OCI-LY7 (cell line): Measurements from ENCODE around the gene NAA10. TPM values are rescaled to one million over a fixed set of nuclear protein-coding genes. Genes with fewer than 3 reads are reported as not detected.

Source experiments
- BruUV-seq: library from RNA; stranded (reverse); fragments of 400-500 nt; replicated peaks from 2 replicates; lab custom pipeline; 2021; lab: Mats Ljungman, UMichigan
- CTCF ChIA-PET: fragments of 300-600 bp; sonication (Branson Sonifier 250); formaldehyde crosslinking; loops from one replicate; lab custom pipeline; 2022; ENCODE audit warnings: antibody characterized with exemption; ENCODE audit not compliant: unreplicated experiment; lab: Charles Lee
- POLR2A ChIA-PET: fragments of 300-600 bp; sonication (Branson Sonifier 250); formaldehyde crosslinking; loops from one replicate; lab custom pipeline; 2022; ENCODE audit warnings: antibody characterized with exemption; lab: Charles Lee
- DNase-seq: peaks from one replicate; pipeline ENCODE4 v3.0.0-alpha.2; 2015; ENCODE audit warnings: low spot score
- H2AFZ ChIP-seq: fragments of 200-600 bp; sonication (generic), shearing (Covaris generic); 2 replicates; pipeline ENCODE4 v1.6.1; 2014; ENCODE audit warnings: mild to moderate bottlenecking, antibody characterized with exemption, low read length, moderate library complexity
- H3K27ac ChIP-seq: fragments of 200-600 bp; sonication (generic); 2 replicates; pipeline ENCODE4 v1.5.1; 2014; ENCODE audit warnings: mixed run types, low read depth, mild to moderate bottlenecking, moderate library complexity, low read length, inconsistent platforms; ENCODE audit not compliant: poor library complexity, severe bottlenecking
- H3K36me3 ChIP-seq: fragments of 200-600 bp; sonication (generic); 2 replicates; pipeline ENCODE4 v1.6.1; 2014; ENCODE audit warnings: mild to moderate bottlenecking, antibody characterized with exemption, low read length, moderate library complexity, mixed read lengths; ENCODE audit not compliant: insufficient read depth
- H3K4me1 ChIP-seq: fragments of 200-600 bp; sonication (generic); 2 replicates; pipeline ENCODE4 v1.5.1; 2014; ENCODE audit warnings: mild to moderate bottlenecking, low read length; ENCODE audit not compliant: insufficient read depth, poor library complexity, severe bottlenecking
- H3K4me2 ChIP-seq: fragments of 200-600 bp; sonication (generic); 2 replicates; pipeline ENCODE4 v1.6.1; 2014; ENCODE audit warnings: mild to moderate bottlenecking, low read length
- H3K4me3 ChIP-seq: fragments of 200-600 bp; sonication (generic); 2 replicates; pipeline ENCODE4 v1.5.1; 2014; ENCODE audit warnings: mild to moderate bottlenecking, low read depth, low read length; ENCODE audit not compliant: poor library complexity, severe bottlenecking
- H3K79me2 ChIP-seq: fragments of 200-600 bp; sonication (generic); 2 replicates; pipeline ENCODE4 v1.6.1; 2016; ENCODE audit warnings: low read depth, mild to moderate bottlenecking, low read length, moderate library complexity, mixed read lengths; ENCODE audit not compliant: insufficient read depth
- H3K9me2 ChIP-seq: fragments of 200-600 bp; sonication (generic); 2 replicates; pipeline ENCODE4 v1.6.1; 2016; ENCODE audit warnings: mild to moderate bottlenecking, low read length, mixed read lengths; ENCODE audit not compliant: insufficient read depth
- H3K9me3 ChIP-seq: fragments of 200-600 bp; sonication (generic); 2 replicates; pipeline ENCODE4 v1.6.1; 2014; ENCODE audit warnings: mild to moderate bottlenecking, mixed run types, low read length, mixed read lengths
- H4K20me1 ChIP-seq: fragments of 200-600 bp; sonication (generic); 2 replicates; pipeline ENCODE4 v1.6.1; 2014; ENCODE audit warnings: mild to moderate bottlenecking, antibody characterized with exemption, low read length, moderate library complexity, mixed read lengths; ENCODE audit not compliant: insufficient read depth
- EZH2phosphoT487 ChIP-seq: fragments of 200-600 bp; sonication (generic); IDR thresholded peaks from 2 replicates; pipeline ENCODE4 v1.6.1; 2018; ENCODE audit warnings: low read depth, borderline replicate concordance, mild to moderate bottlenecking, mixed run types, antibody characterized with exemption, low read length, moderate library complexity, mixed read lengths
- intact Hi-C: fragments of 100-400 bp; cut with micrococcal nuclease; formaldehyde crosslinking; loops from one replicate; pipeline ENCODE4 v1.10.0; 2022; ENCODE audit not compliant: unreplicated experiment
- total RNA-seq, 2 experiments: library from RNA; depleted of rRNA in 1 of 2; stranded (reverse); fragments of >200 nt in 1 of 2; shearing (Covaris generic) in 1 of 2; gene quantifications; 2 replicates each; pipeline ENCODE4 v1.2.3, GENCODE V29; 2014 to 2022
- TF ChIP-seq, protein P1 (sequence below): fragments of 200-600 bp; sonication (generic); conservative IDR thresholded peaks from 2 replicates; pipeline ENCODE4 v1.5.1; 2014; ENCODE audit warnings: mild to moderate bottlenecking, antibody characterized with exemption, low read length, moderate library complexity, mixed read lengths

The NAA10 gene
- total RNA-seq, 2 experiments from 2014 or later, result 82.7 to 105 TPM

DNA sequence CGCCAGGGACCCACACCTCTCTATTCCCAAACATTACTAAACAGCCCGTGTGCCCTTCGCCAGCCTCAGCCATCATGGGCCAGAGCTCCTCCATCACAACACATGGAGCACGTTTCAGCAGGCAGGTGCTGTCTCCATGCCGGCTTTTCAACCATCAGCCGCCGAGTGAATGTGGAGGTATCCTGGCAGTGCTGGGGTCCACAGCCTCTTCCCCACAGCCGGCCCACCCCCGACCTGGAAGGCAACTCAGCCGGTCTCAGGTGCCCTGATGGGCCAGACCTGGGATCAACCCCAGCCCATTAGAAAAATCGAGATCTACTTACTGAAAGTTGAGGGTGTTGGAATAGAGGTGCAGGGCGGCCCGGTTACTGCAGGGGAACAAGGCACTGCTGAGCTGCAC, 3.1 kb downstream of the NAA10 start:
- H4K20me1 ChIP-seq, result no peaks in the 10 kb centered on the region
- H3K9me2 ChIP-seq, result no peaks in the 10 kb centered on the region
- intact Hi-C loops, result no loop called here
- peaks cover 10% of the 10 kb centered on the region; the same call in 1 of the 2 replicates for H3K79me2 ChIP-seq
- H3K9me3 ChIP-seq, result no peaks in the 10 kb centered on the region
- no peak overlapping the region for H3K4me3 ChIP-seq
- no peak for DNase-seq
- peaks cover 32% of the 10 kb centered on the region for H3K36me3 ChIP-seq
- TF ChIP-seq, protein P1, sequence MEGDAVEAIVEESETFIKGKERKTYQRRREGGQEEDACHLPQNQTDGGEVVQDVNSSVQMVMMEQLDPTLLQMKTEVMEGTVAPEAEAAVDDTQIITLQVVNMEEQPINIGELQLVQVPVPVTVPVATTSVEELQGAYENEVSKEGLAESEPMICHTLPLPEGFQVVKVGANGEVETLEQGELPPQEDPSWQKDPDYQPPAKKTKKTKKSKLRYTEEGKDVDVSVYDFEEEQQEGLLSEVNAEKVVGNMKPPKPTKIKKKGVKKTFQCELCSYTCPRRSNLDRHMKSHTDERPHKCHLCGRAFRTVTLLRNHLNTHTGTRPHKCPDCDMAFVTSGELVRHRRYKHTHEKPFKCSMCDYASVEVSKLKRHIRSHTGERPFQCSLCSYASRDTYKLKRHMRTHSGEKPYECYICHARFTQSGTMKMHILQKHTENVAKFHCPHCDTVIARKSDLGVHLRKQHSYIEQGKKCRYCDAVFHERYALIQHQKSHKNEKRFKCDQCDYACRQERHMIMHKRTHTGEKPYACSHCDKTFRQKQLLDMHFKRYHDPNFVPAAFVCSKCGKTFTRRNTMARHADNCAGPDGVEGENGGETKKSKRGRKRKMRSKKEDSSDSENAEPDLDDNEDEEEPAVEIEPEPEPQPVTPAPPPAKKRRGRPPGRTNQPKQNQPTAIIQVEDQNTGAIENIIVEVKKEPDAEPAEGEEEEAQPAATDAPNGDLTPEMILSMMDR, result no peak
- TF ChIP-seq EZH2phosphoT487, result no peak
- H3K4me1 ChIP-seq, result peaks cover 22% of the 10 kb centered on the region
- H3K4me2 ChIP-seq, result no peak overlapping the region
- no peak overlapping the region for H3K27ac ChIP-seq
- ChIA-PET CTCF (no interaction called here), POLR2A (no interaction called here)
- H2AFZ ChIP-seq, result no peak overlapping the region
- BruUV-seq, result no TSS peak

DNA sequence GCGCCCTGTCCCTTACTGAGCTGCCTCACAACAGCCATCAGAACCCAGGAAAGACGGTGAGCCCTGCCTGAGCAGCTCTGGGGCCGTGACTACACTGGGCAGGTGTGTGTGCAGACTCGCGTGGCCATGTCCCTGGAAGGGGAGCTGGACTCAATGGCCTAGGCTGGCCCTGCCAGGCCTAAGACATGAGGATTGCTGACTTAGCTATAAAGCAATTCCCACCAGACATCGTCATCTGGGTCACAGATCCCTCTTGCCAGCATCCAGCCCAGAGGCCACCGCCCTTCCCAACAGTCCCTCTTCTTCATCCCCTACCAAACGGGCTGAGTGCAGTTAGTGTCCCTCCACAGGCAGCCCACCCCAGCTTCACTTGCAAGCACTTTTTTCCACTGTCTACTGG, 3.7 kb downstream of the NAA10 start:
- Histone ChIP-seq H3K27ac (no peak overlapping the region), H3K4me3 (no peak overlapping the region), H4K20me1 (no peaks in the 10 kb centered on the region), H3K9me3 (no peaks in the 10 kb centered on the region), H3K9me2 (no peaks in the 10 kb centered on the region), H3K4me1 (peaks cover 23% of the 10 kb centered on the region), H2AFZ (no peak overlapping the region), H3K36me3 (peaks cover 32% of the 10 kb centered on the region), H3K4me2 (no peak overlapping the region), H3K79me2 (peaks cover 10% of the 10 kb centered on the region; the same call in 1 of the 2 replicates)
- BruUV-seq, result no TSS peak
- intact Hi-C loops, result no loop called here
- TF ChIP-seq, protein P1, result no peak
- no peak for TF ChIP-seq EZH2phosphoT487
- POLR2A ChIA-PET, result no interaction called here
- CTCF ChIA-PET, result interaction anchor here (0.6 kb wide), 1 partner anchor 313 kb away, joined by 3 read pairs; no protein-coding TSS in a partner anchor
- DNase-seq, result no peak
